ENCODE results near the gene SLC36A1.

SLC36A1 gene

DNA sequence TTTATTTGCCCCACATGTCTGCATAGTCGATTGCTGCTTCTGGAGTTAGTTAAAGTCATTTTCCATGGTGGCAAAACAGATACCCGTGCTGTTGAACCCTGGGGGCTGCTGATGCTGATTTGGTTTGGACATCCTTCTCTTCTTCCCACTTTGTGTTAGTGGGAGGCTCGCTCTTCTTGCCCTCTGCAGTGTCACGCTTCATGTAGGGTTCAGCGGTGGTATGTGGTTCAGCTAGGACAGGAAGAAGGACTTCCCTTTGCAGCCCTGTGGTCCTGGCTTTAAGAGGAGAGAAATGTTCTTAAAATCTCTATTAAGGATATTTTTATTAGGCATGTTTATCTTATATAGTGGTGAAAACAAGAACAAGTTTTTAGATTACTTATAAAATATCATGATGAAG, 36.2 kb downstream of the SLC36A1 start:
- Histone ChIP-seq H3K27ac (ENCODE audit: low read depth, low read length) (no peak overlapping the region), H3K4me2 (ENCODE audit: low read length) (no peak overlapping the region), H3K9me3 (ENCODE audit: control insufficient read depth, insufficient read depth, low read length) (no peaks in the 10 kb centered on the region), H3F3A (ENCODE audit: control insufficient read depth, insufficient read depth) (no peaks in the 10 kb centered on the region), H3K9me2 (replicated peaks; ENCODE audit: control insufficient read depth, low read length) (no peaks in the 10 kb centered on the region), H3K4me1 (ENCODE audit: control insufficient read depth, low read length) (no peaks in the 10 kb centered on the region), H3K27me3 (ENCODE audit: control insufficient read depth, low read length) (no peaks in the 10 kb centered on the region), H3K79me2 (ENCODE audit: control insufficient read depth, low read length) (no peaks in the 10 kb centered on the region), H3K36me3 (ENCODE audit: control insufficient read depth, low read length) (no peaks in the 10 kb centered on the region), H3K4me3 (ENCODE audit: low read length) (no peak overlapping the region), H4K20me1 (ENCODE audit: control insufficient read depth, insufficient read depth, low read depth, low read length) (no peaks in the 10 kb centered on the region)
- TF ChIP-seq EZH2phosphoT487 (IDR thresholded peaks at IDR 0.05; ENCODE audit: borderline replicate concordance, low read length) (no peak), CTCF (IDR thresholded peaks at IDR 0.05; ENCODE audit: low read depth, low read length, poor library complexity, severe bottlenecking) (no peak)

DNA sequence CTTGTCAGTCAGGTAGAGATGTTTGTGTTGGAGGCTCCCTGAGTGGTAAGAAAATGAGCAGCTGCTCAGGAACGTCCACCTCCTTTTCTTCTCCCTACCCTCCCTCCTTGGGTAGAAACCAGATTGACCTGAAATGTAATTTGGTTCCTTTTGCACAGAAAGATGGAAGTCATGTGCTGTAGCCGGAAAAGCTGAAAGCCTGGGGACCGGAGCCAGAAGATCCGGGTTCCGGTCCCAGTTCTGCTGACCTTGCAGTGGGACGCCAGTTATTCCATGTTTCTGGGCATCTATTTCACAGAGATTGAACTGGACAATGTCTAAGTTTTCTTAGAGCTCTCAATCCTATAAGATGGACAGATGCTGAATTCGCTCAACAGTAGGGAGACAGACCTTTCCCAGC, 40.1 kb downstream of the SLC36A1 start:
- TF ChIP-seq EZH2phosphoT487 (IDR thresholded peaks at IDR 0.05; ENCODE audit: borderline replicate concordance, low read length), result no peak
- TF ChIP-seq CTCF (IDR thresholded peaks at IDR 0.05; ENCODE audit: low read depth, low read length, poor library complexity, severe bottlenecking), result no peak

DNA sequence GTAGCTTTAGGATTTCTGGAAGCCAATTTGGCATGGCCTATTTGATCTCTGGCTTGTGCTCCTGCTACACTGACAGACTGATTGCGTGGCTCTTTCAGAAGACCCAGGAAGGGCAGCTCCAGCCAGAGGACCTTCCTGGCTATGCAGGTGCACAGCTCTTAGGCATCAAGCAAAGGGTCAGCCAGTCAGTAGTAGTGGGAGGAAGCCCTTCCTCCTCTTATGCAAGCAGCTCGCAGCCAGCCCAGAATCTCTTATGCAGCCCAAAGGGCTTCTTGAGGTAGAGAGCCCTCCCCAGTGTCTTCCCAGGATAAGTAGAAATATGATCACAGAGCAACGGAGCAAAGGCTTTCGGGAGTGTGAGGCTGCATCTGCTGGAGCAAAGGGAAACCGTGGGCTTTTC, 43.2 kb downstream of the SLC36A1 start:
- Histone ChIP-seq H4K20me1 (ENCODE audit: control insufficient read depth, insufficient read depth, low read depth, low read length) (no peaks in the 10 kb centered on the region), H3K27me3 (ENCODE audit: control insufficient read depth, low read length) (no peaks in the 10 kb centered on the region), H3K36me3 (ENCODE audit: control insufficient read depth, low read length) (no peaks in the 10 kb centered on the region), H3K9me2 (replicated peaks; ENCODE audit: control insufficient read depth, low read length) (no peaks in the 10 kb centered on the region), H3K4me3 (ENCODE audit: low read length) (no peak overlapping the region), H3K9me3 (ENCODE audit: control insufficient read depth, insufficient read depth, low read length) (no peaks in the 10 kb centered on the region), H3K27ac (ENCODE audit: low read depth, low read length) (no peak overlapping the region), H3K4me1 (ENCODE audit: control insufficient read depth, low read length) (no peaks in the 10 kb centered on the region), H3K79me2 (ENCODE audit: control insufficient read depth, low read length) (no peaks in the 10 kb centered on the region), H3K4me2 (ENCODE audit: low read length) (no peak overlapping the region), H3F3A (ENCODE audit: control insufficient read depth, insufficient read depth) (no peaks in the 10 kb centered on the region)
- TF ChIP-seq CTCF (IDR thresholded peaks at IDR 0.05; ENCODE audit: low read depth, low read length, poor library complexity, severe bottlenecking), result no peak
- TF ChIP-seq EZH2phosphoT487 (IDR thresholded peaks at IDR 0.05; ENCODE audit: borderline replicate concordance, low read length), result no peak

More for the DNA sequence above, 40.1 kb downstream of the SLC36A1 start:
- H3K4me2 ChIP-seq (ENCODE audit: low read length), result no peak overlapping the region
- H3F3A ChIP-seq (ENCODE audit: control insufficient read depth, insufficient read depth), result no peaks in the 10 kb centered on the region
- H3K9me2 ChIP-seq (replicated peaks; ENCODE audit: control insufficient read depth, low read length), result no peaks in the 10 kb centered on the region
- no peaks in the 10 kb centered on the region for H3K79me2 ChIP-seq (ENCODE audit: control insufficient read depth, low read length)
- no peaks in the 10 kb centered on the region for H3K27me3 ChIP-seq (ENCODE audit: control insufficient read depth, low read length)
- H3K27ac ChIP-seq (ENCODE audit: low read depth, low read length), result no peak overlapping the region
- no peaks in the 10 kb centered on the region for H3K9me3 ChIP-seq (ENCODE audit: control insufficient read depth, insufficient read depth, low read length)
- no peaks in the 10 kb centered on the region for H4K20me1 ChIP-seq (ENCODE audit: control insufficient read depth, insufficient read depth, low read depth, low read length)
- H3K4me1 ChIP-seq (ENCODE audit: control insufficient read depth, low read length), result no peaks in the 10 kb centered on the region
- H3K4me3 ChIP-seq (ENCODE audit: low read length), result no peak overlapping the region
- no peaks in the 10 kb centered on the region for H3K36me3 ChIP-seq (ENCODE audit: control insufficient read depth, low read length)

DNA sequence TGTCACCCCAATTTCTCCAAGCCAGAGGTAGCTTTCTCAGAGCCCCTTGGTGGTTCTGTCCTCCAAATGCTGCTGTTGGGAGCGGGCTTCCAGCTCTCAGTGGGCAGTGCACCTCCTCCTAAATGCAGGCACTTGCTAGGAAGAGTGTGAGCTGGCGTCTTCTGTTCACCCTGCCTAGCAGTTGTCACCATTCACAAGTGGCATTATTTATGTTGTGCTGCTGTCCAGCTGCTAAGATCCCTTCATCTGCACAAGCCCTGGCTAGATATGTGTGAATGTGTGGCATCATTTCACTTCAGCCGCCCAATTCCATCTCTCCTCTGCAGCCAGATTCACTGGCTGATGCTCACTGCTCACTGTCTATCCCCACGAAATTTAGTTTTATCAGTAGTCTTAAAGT, 43.7 kb downstream of the SLC36A1 start:
- H3K79me2 ChIP-seq (ENCODE audit: control insufficient read depth, low read length), result no peaks in the 10 kb centered on the region
- no peak overlapping the region for H3K4me2 ChIP-seq (ENCODE audit: low read length)
- H4K20me1 ChIP-seq (ENCODE audit: control insufficient read depth, insufficient read depth, low read depth, low read length), result no peaks in the 10 kb centered on the region
- TF ChIP-seq EZH2phosphoT487 (IDR thresholded peaks at IDR 0.05; ENCODE audit: borderline replicate concordance, low read length) (no peak), CTCF (IDR thresholded peaks at IDR 0.05; ENCODE audit: low read depth, low read length, poor library complexity, severe bottlenecking) (no peak)
- H3K36me3 ChIP-seq (ENCODE audit: control insufficient read depth, low read length), result no peaks in the 10 kb centered on the region
- H3K4me1 ChIP-seq (ENCODE audit: control insufficient read depth, low read length), result no peaks in the 10 kb centered on the region
- no peak overlapping the region for H3K4me3 ChIP-seq (ENCODE audit: low read length)
- no peaks in the 10 kb centered on the region for H3K9me2 ChIP-seq (replicated peaks; ENCODE audit: control insufficient read depth, low read length)
- no peak overlapping the region for H3K27ac ChIP-seq (ENCODE audit: low read depth, low read length)
- no peaks in the 10 kb centered on the region for H3K9me3 ChIP-seq (ENCODE audit: control insufficient read depth, insufficient read depth, low read length)
- no peaks in the 10 kb centered on the region for H3K27me3 ChIP-seq (ENCODE audit: control insufficient read depth, low read length)
- no peaks in the 10 kb centered on the region for H3F3A ChIP-seq (ENCODE audit: control insufficient read depth, insufficient read depth)
